Measurements from ENCODE around the gene N4BP2L2. TPM values are rescaled to one million over a fixed set of nuclear protein-coding genes. Genes with fewer than 3 reads are reported as not detected.
A peak's percentile ranks its signal among the peaks of the same experiment; 100 is the strongest.

Gene N4BP2L2
- total RNA-seq, 2 experiments from 2014 or later = 57.5 to 76.3 TPM

DNA sequence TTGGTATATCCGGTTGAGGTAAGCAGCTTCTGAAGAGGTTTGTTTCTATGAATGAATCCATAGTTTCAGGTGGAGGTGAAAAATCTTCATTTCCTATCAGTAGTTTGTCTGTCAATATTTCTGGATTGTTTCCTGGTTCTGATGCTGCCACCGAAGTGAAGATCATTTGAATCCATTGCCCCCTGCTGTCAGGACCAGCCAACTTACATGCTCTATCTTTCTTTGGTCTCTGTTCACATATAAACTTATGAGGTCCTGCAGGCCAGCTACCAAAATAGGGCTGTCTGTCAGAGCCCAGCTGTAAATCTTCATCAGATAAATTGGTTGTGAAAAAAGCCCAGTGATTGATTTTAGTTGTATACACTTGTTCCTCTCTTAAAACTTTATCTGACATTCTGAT lies 95.5 kb downstream of the N4BP2L2 start:
- Histone ChIP-seq H4K20me1 (ENCODE audit: insufficient read depth, low read length) (no peaks in the 10 kb centered on the region), H2AFZ (ENCODE audit: low read length) (peak overlapping the region; percentile 64), H3K4me2 (ENCODE audit: low read length) (no peak overlapping the region), H3K9me2 (ENCODE audit: insufficient read depth, low read length) (no peaks in the 10 kb centered on the region), H3K9me3 (ENCODE audit: low read length) (no peaks in the 10 kb centered on the region), H3K79me2 (ENCODE audit: insufficient read depth, low read depth, low read length) (no peaks in the 10 kb centered on the region), H3K4me3 (ENCODE audit: low read depth, low read length, poor library complexity, severe bottlenecking) (no peak overlapping the region), H3K36me3 (ENCODE audit: insufficient read depth, low read length) (no peaks in the 10 kb centered on the region), H3K27ac (ENCODE audit: low read depth, low read length, poor library complexity, severe bottlenecking) (no peak overlapping the region), H3K4me1 (ENCODE audit: insufficient read depth, low read length, poor library complexity, severe bottlenecking) (no peaks in the 10 kb centered on the region)
- TF ChIP-seq, protein P1, sequence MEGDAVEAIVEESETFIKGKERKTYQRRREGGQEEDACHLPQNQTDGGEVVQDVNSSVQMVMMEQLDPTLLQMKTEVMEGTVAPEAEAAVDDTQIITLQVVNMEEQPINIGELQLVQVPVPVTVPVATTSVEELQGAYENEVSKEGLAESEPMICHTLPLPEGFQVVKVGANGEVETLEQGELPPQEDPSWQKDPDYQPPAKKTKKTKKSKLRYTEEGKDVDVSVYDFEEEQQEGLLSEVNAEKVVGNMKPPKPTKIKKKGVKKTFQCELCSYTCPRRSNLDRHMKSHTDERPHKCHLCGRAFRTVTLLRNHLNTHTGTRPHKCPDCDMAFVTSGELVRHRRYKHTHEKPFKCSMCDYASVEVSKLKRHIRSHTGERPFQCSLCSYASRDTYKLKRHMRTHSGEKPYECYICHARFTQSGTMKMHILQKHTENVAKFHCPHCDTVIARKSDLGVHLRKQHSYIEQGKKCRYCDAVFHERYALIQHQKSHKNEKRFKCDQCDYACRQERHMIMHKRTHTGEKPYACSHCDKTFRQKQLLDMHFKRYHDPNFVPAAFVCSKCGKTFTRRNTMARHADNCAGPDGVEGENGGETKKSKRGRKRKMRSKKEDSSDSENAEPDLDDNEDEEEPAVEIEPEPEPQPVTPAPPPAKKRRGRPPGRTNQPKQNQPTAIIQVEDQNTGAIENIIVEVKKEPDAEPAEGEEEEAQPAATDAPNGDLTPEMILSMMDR (conservative IDR thresholded peaks at IDR 0.05; ENCODE audit: low read length) = peak; percentile 77
- no peak for TF ChIP-seq EZH2phosphoT487 (IDR thresholded peaks at IDR 0.05; ENCODE audit: borderline replicate concordance, low read depth, low read length)
- BruUV-seq (replicated peaks) = no TSS peak
- peak; percentile 53 for DNase-seq (ENCODE audit: low spot score)
- intact Hi-C loops (cut with micrococcal nuclease; ENCODE audit: unreplicated experiment) = loop anchor here (5.0 to 10.0 kb wide), 2 partner anchors 198 to 426 kb away; no protein-coding TSS in a partner anchor
- POLR2A ChIA-PET = interaction anchor here (0.6 kb wide), 2 partner anchors 28 to 198 kb away, joined by 3 to 7 read pairs; no protein-coding TSS in a partner anchor
- CTCF ChIA-PET (ENCODE audit: unreplicated experiment) = no interaction called here

DNA sequence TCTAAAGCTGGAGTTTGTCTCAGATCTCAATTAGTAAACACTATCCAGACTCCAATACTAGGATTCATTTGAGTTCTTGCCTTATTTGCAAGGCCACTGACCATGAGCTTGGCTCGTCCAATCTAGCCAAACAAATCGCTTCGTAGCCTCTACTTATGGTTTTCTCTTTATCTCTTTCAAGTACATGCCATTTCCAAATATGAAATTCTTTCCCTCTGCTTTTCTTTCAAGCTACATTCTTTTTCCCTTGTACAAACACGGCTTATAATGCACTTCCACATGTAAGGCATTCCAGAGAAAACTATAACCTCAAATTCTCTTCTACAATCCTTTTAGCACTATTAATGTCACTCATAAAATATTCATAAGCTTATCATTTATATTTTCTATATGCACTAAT lies 99.7 kb downstream of the N4BP2L2 start:
- Histone ChIP-seq H3K79me2 (ENCODE audit: insufficient read depth, low read depth, low read length) (no peaks in the 10 kb centered on the region), H3K4me1 (ENCODE audit: insufficient read depth, low read length, poor library complexity, severe bottlenecking) (no peaks in the 10 kb centered on the region), H4K20me1 (ENCODE audit: insufficient read depth, low read length) (no peaks in the 10 kb centered on the region), H3K4me3 (ENCODE audit: low read depth, low read length, poor library complexity, severe bottlenecking) (no peak overlapping the region), H3K9me2 (ENCODE audit: insufficient read depth, low read length) (no peaks in the 10 kb centered on the region), H2AFZ (ENCODE audit: low read length) (no peak overlapping the region), H3K27ac (ENCODE audit: low read depth, low read length, poor library complexity, severe bottlenecking) (no peak overlapping the region), H3K9me3 (ENCODE audit: low read length) (no peaks in the 10 kb centered on the region), H3K36me3 (ENCODE audit: insufficient read depth, low read length) (no peaks in the 10 kb centered on the region), H3K4me2 (ENCODE audit: low read length) (no peak overlapping the region)
- no TSS peak for BruUV-seq (replicated peaks)
- POLR2A ChIA-PET = interaction anchor here (0.9 to 1.5 kb wide), 3 partner anchors 9 to 110 kb away, joined by 3 to 4 read pairs (median 3); no protein-coding TSS in a partner anchor
- TF ChIP-seq, protein P1 (conservative IDR thresholded peaks at IDR 0.05; ENCODE audit: low read length) = no peak
- TF ChIP-seq EZH2phosphoT487 (IDR thresholded peaks at IDR 0.05; ENCODE audit: borderline replicate concordance, low read depth, low read length) = no peak
- DNase-seq (ENCODE audit: low spot score) = no peak
- CTCF ChIA-PET (ENCODE audit: unreplicated experiment) = no interaction called here
- intact Hi-C loops (cut with micrococcal nuclease; ENCODE audit: unreplicated experiment) = no loop called here

GRCh38 chr13:32432856-32433255 lies 105.7 kb downstream of the N4BP2L2 start:
- ChIA-PET POLR2A (no interaction called here), CTCF (ENCODE audit: unreplicated experiment) (no interaction called here)

More at GRCh38 chr13:32432856-32433255, 105.7 kb downstream of the N4BP2L2 start:
- TF ChIP-seq, protein P1 (conservative IDR thresholded peaks at IDR 0.05; ENCODE audit: low read length) = no peak
- no peak for TF ChIP-seq EZH2phosphoT487 (IDR thresholded peaks at IDR 0.05; ENCODE audit: borderline replicate concordance, low read depth, low read length)
- DNase-seq (ENCODE audit: low spot score) = no peak
- no TSS peak for BruUV-seq (replicated peaks)
- no peak overlapping the region for H2AFZ ChIP-seq (ENCODE audit: low read length)
- no peaks in the 10 kb centered on the region for H4K20me1 ChIP-seq (ENCODE audit: insufficient read depth, low read length)
- no peaks in the 10 kb centered on the region for H3K79me2 ChIP-seq (ENCODE audit: insufficient read depth, low read depth, low read length)
- intact Hi-C loops (cut with micrococcal nuclease; ENCODE audit: unreplicated experiment) = no loop called here
- no peaks in the 10 kb centered on the region for H3K36me3 ChIP-seq (ENCODE audit: insufficient read depth, low read length)
- H3K4me1 ChIP-seq (ENCODE audit: insufficient read depth, low read length, poor library complexity, severe bottlenecking) = peaks cover 9% of the 10 kb centered on the region
- no peak overlapping the region for H3K4me3 ChIP-seq (ENCODE audit: low read depth, low read length, poor library complexity, severe bottlenecking)
- H3K4me2 ChIP-seq (ENCODE audit: low read length) = no peak overlapping the region
- H3K9me2 ChIP-seq (ENCODE audit: insufficient read depth, low read length) = no peaks in the 10 kb centered on the region
- H3K27ac ChIP-seq (ENCODE audit: low read depth, low read length, poor library complexity, severe bottlenecking) = no peak overlapping the region
- no peaks in the 10 kb centered on the region for H3K9me3 ChIP-seq (ENCODE audit: low read length)

All from OCI-LY7 (cell line).